MM.1S (cell line): ENCODE data around the gene AGR3.

Experiments
- DNase-seq: peaks from one replicate; pipeline ENCODE4 v3.0.0-alpha.2; 2015
- H2AFZ ChIP-seq: fragments of 300-600 bp; sonication (generic); 2 replicates; pipeline ENCODE4 v1.6.0; 2016; ENCODE audit warnings: antibody characterized with exemption, low read length
- H3F3A ChIP-seq: fragments of 300-600 bp; sonication (generic); 2 replicates; pipeline ENCODE4 v1.6.1; 2016; ENCODE audit warnings: mild to moderate bottlenecking, antibody characterized with exemption, low read length, moderate library complexity, mixed read lengths; ENCODE audit not compliant: insufficient read depth
- H3K27ac ChIP-seq: fragments of 300-600 bp; sonication (generic); 2 replicates; pipeline ENCODE4 v1.5.1; 2016; ENCODE audit warnings: mild to moderate bottlenecking, low read length
- H3K27me3 ChIP-seq: fragments of 300-600 bp; sonication (generic); replicated peaks from 2 replicates; pipeline ENCODE4 v1.6.0; 2016; ENCODE audit warnings: low read length; ENCODE audit not compliant: insufficient read depth
- H3K36me3 ChIP-seq: fragments of 300-600 bp; sonication (generic); replicated peaks from 2 replicates; pipeline ENCODE4 v1.6.1; 2016; ENCODE audit warnings: mild to moderate bottlenecking, low read length, mixed read lengths; ENCODE audit not compliant: insufficient read depth
- H3K4me1 ChIP-seq: fragments of 300-600 bp; sonication (generic); 2 replicates; pipeline ENCODE4 v1.6.1; 2016; ENCODE audit warnings: low read length, mixed read lengths
- H3K4me2 ChIP-seq: fragments of 300-600 bp; sonication (generic); 2 replicates; pipeline ENCODE4 v1.6.0; 2016; ENCODE audit warnings: low read depth, low read length
- H3K4me3 ChIP-seq: fragments of 300-600 bp; sonication (generic); 2 replicates; pipeline ENCODE4 v1.5.1; 2016; ENCODE audit warnings: low read length, mixed read lengths
- H3K79me2 ChIP-seq: fragments of 300-600 bp; sonication (generic); 2 replicates; pipeline ENCODE4 v1.6.1; 2016; ENCODE audit warnings: mixed run types, low read length, mixed read lengths
- H3K9ac ChIP-seq: fragments of 300-600 bp; sonication (generic); 2 replicates; pipeline ENCODE4 v1.6.1; 2016; ENCODE audit warnings: low read length, mixed read lengths
- H3K9me2 ChIP-seq: fragments of 300-600 bp; sonication (generic); replicated peaks from 2 replicates; pipeline ENCODE4 v1.6.1; 2016; ENCODE audit warnings: mild to moderate bottlenecking, low read length, mixed read lengths; ENCODE audit not compliant: insufficient read depth
- H3K9me3 ChIP-seq: fragments of 300-600 bp; sonication (generic); replicated peaks from 2 replicates; pipeline ENCODE4 v1.6.1; 2016; ENCODE audit warnings: mild to moderate bottlenecking, low read length, mixed read lengths; ENCODE audit not compliant: insufficient read depth
- H4K20me1 ChIP-seq: fragments of 300-600 bp; sonication (generic); 2 replicates; pipeline ENCODE4 v1.6.1; 2016; ENCODE audit warnings: mild to moderate bottlenecking, low read length, moderate library complexity, mixed read lengths; ENCODE audit not compliant: insufficient read depth
- EZH2 ChIP-seq: fragments of 300-600 bp; sonication (generic); optimal IDR thresholded peaks from 2 replicates; pipeline ENCODE3; 2017; ENCODE audit warnings: low read depth, mild to moderate bottlenecking, antibody characterized with exemption, low read length, mixed read lengths
- EZH2phosphoT487 ChIP-seq: fragments of 300-600 bp; sonication (generic); IDR thresholded peaks from 2 replicates; pipeline ENCODE4 v1.6.1; 2018; ENCODE audit warnings: antibody characterized with exemption, low read length
- TF ChIP-seq, protein P1 (sequence below): fragments of 300-600 bp; sonication (generic); IDR thresholded peaks from 2 replicates; pipeline ENCODE4 v1.5.1; 2016; ENCODE audit warnings: antibody characterized with exemption, low read length, mixed read lengths

AGR3 gene

DNA sequence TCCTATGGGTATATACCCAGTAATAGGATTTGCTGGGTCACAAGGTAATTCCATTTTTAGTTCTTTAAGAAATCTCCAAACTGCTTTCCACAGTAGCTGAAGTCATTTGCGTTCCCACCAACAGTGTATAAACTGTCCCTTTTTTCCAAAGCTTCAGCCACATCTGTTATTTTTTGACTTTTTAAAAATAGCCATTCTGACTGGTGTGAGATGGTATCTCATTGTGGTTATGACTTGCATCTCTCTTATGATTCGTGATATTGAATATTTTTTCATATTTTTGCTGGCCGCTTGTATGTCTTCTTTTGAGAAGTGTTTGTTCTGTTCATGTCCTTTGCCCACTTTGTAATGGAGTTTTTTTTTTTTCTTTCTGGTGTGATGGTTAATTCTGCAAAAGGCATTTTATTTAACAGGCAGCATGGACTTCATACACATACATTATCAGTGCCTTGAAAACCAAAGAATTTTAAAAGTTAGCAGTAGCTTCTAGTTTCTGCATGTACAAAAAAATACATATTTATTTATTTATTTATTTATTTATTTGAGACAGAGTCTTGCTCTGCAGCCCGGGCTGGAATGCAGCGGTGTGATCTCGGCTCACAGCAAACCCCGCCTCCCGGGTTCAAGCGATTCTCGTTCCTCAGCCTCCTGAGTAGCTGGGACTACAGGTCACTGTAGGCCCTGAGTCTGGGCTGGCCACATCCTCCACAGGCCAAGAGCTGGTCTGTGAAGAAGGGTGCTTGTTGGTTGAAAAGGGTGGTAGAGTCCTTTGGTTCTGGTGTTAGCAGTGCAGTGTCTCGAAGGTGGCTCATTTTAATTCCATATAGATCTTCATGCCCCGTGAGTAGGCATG is 32.3 kb downstream of the AGR3 start:
- Histone ChIP-seq H3K9me3 (no peaks in the 10 kb centered on the region), H3K4me2 (no peak overlapping the region), H2AFZ (no peak overlapping the region), H3K4me1 (no peaks in the 10 kb centered on the region), H3K27ac (no peak overlapping the region), H3K4me3 (no peak overlapping the region), H3K9ac (no peak overlapping the region), H3K27me3 (no peaks in the 10 kb centered on the region), H3K79me2 (no peaks in the 10 kb centered on the region), H4K20me1 (no peaks in the 10 kb centered on the region), H3F3A (no peaks in the 10 kb centered on the region), H3K9me2 (no peaks in the 10 kb centered on the region), H3K36me3 (no peaks in the 10 kb centered on the region)
- no peak for DNase-seq
- TF ChIP-seq, protein P1, sequence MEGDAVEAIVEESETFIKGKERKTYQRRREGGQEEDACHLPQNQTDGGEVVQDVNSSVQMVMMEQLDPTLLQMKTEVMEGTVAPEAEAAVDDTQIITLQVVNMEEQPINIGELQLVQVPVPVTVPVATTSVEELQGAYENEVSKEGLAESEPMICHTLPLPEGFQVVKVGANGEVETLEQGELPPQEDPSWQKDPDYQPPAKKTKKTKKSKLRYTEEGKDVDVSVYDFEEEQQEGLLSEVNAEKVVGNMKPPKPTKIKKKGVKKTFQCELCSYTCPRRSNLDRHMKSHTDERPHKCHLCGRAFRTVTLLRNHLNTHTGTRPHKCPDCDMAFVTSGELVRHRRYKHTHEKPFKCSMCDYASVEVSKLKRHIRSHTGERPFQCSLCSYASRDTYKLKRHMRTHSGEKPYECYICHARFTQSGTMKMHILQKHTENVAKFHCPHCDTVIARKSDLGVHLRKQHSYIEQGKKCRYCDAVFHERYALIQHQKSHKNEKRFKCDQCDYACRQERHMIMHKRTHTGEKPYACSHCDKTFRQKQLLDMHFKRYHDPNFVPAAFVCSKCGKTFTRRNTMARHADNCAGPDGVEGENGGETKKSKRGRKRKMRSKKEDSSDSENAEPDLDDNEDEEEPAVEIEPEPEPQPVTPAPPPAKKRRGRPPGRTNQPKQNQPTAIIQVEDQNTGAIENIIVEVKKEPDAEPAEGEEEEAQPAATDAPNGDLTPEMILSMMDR: no peak
- TF ChIP-seq EZH2phosphoT487 (no peak), EZH2 (no peak)

DNA sequence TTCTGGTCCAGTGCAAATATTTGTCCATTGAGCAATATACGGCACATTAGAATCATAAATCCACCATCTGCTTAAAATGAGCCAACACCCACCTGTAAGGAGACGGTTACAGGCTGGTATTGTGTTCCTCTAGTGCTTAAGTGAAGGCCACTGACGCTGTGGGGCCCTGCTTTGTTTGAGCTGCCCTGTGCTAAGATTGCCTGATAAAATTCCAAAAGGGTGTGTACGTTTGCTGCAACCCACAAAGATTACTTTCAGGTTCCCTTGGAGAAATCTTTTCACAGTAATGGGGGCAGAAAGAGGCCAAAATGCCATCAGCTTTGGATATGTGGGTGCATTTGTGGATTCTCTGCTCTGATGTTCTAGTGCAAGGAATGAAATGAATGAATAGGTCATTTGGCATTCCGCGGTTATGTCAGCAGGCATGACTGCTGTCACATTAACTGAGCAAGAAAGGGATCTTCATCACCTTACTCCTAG is 34.4 kb downstream of the AGR3 start:
- H3F3A ChIP-seq: no peaks in the 10 kb centered on the region
- no peaks in the 10 kb centered on the region for H3K27me3 ChIP-seq
- no peak overlapping the region for H2AFZ ChIP-seq
- H3K4me1 ChIP-seq: no peaks in the 10 kb centered on the region
- H3K9me3 ChIP-seq: no peaks in the 10 kb centered on the region
- H3K4me3 ChIP-seq: no peak overlapping the region
- no peaks in the 10 kb centered on the region for H4K20me1 ChIP-seq
- H3K36me3 ChIP-seq: no peaks in the 10 kb centered on the region
- no peak overlapping the region; the same call in 1 of the 2 replicates for H3K27ac ChIP-seq
- DNase-seq: no peak
- TF ChIP-seq, protein P1: no peak
- TF ChIP-seq EZH2 (no peak), EZH2phosphoT487 (no peak)
- no peak overlapping the region for H3K9ac ChIP-seq
- no peaks in the 10 kb centered on the region for H3K79me2 ChIP-seq
- H3K4me2 ChIP-seq: no peak overlapping the region
- no peaks in the 10 kb centered on the region for H3K9me2 ChIP-seq

DNA sequence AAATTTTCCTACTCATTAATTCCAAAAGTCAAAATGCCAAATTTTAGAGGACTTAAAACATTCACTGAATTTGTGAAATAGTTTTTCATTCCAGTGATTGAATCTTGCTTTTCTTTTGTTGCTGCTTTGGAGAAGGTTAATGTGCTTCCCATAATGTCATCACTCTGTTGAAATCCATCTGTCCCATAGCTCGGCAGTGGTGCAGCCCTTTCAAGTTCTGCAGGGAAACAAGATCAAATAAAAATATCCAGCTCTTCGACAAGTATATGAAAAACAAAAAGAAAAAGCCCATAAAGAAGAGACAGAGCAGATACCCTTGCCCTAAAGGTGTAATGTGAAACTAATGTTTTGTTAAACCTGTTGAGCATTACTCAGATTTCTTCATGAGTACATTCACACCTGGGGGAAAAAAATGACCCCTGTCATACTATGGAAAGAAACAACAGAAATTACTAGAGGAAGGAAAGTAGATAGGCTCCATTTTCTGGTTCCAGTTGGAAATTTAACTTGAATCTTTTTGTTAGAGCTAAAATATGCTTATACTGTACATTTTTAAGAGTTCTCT is 35.1 kb downstream of the AGR3 start:
- H3K27me3 ChIP-seq: no peaks in the 10 kb centered on the region
- DNase-seq: no peak
- H3K79me2 ChIP-seq: no peaks in the 10 kb centered on the region
- H3K4me1 ChIP-seq: no peaks in the 10 kb centered on the region
- no peak overlapping the region for H2AFZ ChIP-seq
- no peaks in the 10 kb centered on the region for H3K9me2 ChIP-seq
- TF ChIP-seq EZH2 (no peak), EZH2phosphoT487 (no peak)
- TF ChIP-seq, protein P1: no peak
- H3K36me3 ChIP-seq: no peaks in the 10 kb centered on the region
- H3K9ac ChIP-seq: no peak overlapping the region
- no peaks in the 10 kb centered on the region for H3F3A ChIP-seq
- H4K20me1 ChIP-seq: no peaks in the 10 kb centered on the region
- H3K4me3 ChIP-seq: no peak overlapping the region
- H3K4me2 ChIP-seq: no peak overlapping the region
- no peaks in the 10 kb centered on the region for H3K9me3 ChIP-seq
- no peak overlapping the region for H3K27ac ChIP-seq
